Jurkat, Clone E6-1 (cell line): ENCODE results near the gene MTG1.
A peak's percentile ranks its signal among the peaks of the same experiment; 100 is the strongest.
"Not testable (repeated sequence)": the region's sequence is repeated elsewhere in the genome, so short reads cannot be mapped to it uniquely, and the experiment has no call there.

Source experiments
- DNase-seq: peaks from one replicate; pipeline ENCODE4 v3.0.0-alpha.2; 2011; ENCODE audit warnings: low read depth, low spot score
- H3K4me3 ChIP-seq: 2 replicates; pipeline ENCODE4 v1.5.1; 2011; ENCODE audit warnings: mild to moderate bottlenecking, low read length, control low read depth, moderate library complexity

MTG1 gene

DNA sequence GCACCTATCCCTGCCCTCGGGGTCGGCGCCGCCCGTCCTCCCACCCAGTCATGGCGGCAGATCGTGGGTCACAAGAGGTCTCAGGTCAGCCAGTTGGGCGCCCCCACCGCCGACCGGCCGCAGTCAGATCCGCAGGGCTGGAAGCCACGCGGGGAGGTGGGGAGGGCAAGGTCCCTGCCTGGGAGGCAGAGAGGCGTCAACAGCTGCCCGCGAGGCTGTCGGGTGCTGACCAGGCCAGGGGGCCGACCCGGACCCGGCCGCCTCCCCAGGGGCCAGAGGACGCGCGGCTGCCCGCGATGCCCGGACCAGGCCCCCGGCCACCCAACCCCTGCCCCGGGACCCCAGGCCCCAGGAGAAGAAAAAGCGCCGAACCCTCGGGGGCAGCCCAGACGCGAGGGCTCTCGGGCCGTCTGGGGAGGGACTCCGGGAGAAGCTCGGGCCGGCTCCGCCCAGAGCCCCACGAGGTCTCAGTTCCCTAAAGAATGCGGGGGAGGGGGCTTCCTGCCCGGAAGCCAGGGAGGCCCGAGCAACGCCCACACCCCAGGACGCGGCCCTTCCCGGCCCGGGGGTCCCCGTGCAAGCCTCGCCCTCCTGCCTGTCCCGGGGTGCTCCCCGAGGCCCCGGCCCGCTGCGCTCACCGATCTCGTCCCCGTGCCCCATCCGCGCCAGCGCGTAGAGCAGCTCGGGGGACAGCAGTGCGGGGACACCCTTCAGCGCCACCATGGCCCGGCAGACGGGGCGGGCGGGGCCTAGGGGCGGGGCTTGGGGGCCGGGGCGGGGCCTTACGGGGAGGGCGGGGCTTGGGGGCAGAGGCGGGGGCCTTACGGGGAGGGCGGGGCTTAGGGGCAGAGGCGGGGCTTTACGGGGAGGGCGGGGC, 36.4 kb upstream of the MTG1 start, which contains the start of gene FUOM:
FUOM (minus strand) TSS at position 735 of the 877 bp plus-strand sequence; CDS start at position 723, 12 bp downstream.
- DNase-seq = no peak

DNA sequence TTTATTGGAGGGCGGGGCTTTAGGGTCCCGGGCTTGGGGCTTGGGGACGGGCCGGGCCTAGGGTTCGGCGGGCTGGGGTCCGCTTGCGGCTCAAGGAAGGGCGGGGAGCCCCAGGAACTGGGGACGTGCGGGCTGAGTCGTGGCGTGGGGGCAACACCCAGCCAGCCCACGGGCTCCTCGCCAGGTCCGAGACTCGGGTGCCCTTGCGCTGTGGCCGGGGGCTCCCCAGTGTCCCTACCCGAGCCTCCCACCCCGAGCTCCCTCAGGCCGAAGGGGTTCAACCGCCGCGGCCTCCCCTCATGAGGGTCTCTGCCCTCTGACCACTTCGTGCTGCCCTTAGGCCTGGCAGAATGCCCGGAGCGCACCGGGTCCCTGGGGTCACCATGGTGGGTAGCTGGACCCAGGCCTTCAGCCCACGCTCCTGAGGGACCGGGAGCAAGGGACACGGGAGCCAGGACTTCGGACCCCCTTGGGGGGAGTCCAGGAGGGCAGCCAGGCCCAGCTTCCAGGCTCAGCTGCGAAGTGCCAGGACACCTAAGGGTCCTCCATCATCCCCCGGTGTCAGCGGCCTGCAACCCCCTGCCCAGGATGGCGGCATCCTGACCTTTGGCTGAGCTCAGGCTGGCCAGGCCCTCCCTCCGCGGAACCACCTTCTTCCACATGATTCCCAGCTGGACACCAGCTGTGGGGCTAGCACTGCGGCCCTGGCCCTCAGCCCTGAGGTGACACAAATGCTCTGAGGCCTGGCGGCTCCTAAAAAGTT, 35.6 kb upstream of the MTG1 start:
- DNase-seq = no peak
- H3K4me3 ChIP-seq = no peak overlapping the region

More for the DNA sequence above, 36.4 kb upstream of the MTG1 start, which contains the start of gene FUOM:
- peak within 1 kb of the TSS; percentile 58 for H3K4me3 ChIP-seq

DNA sequence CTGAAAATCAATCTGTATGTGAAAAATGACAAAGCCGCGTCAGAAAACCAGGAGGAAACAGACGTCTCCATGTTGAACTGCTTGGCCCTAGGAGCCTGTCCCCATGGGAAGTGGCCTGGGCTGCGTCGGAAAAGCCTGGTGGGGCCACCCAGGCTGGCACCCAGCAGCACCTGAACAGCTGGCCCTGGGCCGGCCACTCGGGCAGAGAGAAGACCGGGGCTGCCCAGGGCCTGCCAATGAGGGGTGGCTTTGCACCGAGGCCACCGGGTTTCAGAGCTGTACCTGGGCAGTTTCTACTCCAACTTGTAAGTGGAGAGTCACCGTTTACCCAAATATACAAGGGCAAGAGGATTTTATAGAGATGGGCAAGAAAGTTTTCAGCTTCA, 35.0 kb upstream of the MTG1 start:
- H3K4me3 ChIP-seq = no peak overlapping the region
- no peak for DNase-seq

DNA sequence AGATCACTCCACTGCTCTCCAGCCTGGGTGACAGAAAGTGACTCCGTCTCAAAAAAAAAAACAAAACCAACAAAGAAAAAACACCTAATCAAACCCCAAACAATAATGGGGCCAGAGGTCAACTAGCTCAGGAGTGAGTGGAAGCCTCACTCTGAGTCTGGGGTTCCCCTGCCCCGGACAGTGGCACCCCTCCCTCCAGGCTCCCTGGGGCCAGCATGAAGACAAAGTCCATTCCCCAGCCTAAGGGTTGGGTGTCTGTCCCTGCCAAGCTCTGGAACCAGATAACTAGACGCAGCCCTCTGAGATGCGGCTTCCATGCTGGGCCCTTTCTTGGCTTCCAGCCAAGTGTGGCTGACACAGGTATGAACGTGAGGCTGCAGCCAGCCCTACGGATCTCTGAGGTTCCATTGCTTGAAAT, 34.4 kb upstream of the MTG1 start:
- DNase-seq = no peak
- H3K4me3 ChIP-seq = no peak overlapping the region

DNA sequence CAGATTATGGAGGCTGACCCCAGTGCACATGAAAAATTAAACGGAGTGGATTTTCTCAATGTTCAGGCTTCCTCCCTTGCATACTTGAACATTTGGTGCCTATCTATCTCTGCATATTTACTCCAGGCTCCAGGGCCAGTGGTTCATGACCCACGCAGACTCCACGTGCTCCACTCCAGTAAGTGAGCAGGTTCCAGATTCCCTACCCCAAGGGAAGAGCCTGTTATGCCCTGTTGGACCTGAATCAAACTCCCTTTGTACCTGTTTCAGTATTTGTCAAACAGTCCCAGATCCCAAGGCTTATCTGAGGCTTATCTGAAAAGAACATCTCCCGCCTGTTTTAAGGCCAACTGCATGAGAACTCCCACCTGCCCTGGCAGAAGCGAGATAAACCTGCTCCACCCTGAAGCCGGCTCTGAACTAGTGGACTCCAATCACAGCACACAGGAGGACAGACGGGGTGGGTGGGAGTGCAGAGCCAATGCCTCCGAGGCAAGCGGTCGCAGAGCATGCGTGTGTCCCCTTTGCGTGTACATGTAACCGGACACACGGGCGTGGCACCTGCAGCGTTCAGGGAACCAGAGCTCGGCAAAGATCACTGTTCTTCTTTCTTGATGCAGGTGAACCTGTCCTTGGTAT, 33.9 kb upstream of the MTG1 start:
- H3K4me3 ChIP-seq = no peak overlapping the region
- DNase-seq = no peak

DNA sequence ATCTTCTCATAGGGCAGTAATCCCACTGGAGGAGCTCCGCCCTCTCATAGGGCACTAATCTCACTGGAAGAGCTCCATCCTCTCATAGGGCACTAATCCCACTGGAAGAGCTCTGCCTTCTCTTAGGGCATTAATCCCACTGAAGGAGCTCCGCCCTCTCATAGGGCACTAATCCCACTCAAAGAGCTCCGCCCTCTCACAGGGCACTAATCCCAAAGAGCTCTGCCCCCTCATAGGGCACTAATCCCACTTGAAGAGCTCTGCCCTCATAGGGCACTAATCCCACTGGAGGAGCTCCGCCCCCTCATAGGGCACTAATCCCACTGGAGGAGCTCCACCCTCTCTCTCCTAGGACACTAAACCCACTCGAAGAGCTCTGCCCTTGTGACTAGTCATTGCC, 32.7 kb upstream of the MTG1 start:
- DNase-seq = no peak
- no peak overlapping the region for H3K4me3 ChIP-seq

DNA sequence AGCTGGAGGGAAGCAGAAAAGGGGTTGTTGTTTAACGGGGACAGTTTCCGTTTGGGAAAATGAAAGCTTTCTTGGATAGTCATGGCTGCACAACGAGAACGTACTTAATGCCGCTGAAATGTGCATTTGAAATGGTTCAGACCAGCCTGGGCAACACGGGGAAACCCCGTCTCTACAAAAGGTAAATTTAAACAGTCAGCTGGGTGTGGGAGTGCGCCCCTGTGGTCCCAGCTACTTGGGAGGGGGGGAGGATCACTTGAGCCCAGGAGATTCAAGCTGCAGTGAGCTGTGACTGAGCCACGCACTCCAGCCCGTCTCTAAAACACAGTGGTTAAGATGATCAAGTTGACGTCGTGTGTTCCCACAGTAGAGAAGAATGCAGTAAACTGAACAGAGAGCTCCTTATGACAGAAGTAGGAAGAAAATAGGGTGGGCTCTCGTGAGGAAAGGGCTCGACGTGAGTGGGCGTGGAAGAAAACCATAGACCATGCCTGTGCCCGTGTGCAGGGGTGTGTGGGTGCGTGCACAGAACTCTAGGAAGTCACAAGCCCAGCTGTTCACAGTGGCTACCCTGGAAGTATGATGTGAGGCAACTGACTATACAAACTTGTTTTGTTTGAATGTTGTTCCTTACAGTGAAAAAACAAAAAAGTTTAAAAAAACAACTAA, 32.0 kb upstream of the MTG1 start:
- no peak for DNase-seq
- no peak overlapping the region for H3K4me3 ChIP-seq

DNA sequence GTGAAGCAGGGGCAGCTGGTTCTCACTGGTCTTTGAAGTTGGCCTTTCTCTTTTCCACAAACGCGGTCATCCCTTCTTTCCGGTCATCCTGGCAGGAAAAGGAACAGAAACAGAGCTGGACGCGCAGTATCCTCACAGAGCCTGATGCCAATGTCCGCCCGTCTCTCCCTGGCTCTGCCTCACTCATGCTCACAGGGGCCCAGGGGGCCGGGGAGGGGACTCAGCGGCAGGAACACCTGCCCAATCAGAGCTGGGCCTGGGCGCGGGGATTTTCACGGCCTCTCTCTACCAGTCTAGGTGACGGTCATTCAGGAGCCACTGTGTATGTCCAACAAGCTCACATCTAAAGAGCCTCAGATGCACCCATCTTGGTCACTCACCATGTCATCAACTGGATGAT, 31.1 kb upstream of the MTG1 start:
- no peak for DNase-seq
- no peak overlapping the region for H3K4me3 ChIP-seq

DNA sequence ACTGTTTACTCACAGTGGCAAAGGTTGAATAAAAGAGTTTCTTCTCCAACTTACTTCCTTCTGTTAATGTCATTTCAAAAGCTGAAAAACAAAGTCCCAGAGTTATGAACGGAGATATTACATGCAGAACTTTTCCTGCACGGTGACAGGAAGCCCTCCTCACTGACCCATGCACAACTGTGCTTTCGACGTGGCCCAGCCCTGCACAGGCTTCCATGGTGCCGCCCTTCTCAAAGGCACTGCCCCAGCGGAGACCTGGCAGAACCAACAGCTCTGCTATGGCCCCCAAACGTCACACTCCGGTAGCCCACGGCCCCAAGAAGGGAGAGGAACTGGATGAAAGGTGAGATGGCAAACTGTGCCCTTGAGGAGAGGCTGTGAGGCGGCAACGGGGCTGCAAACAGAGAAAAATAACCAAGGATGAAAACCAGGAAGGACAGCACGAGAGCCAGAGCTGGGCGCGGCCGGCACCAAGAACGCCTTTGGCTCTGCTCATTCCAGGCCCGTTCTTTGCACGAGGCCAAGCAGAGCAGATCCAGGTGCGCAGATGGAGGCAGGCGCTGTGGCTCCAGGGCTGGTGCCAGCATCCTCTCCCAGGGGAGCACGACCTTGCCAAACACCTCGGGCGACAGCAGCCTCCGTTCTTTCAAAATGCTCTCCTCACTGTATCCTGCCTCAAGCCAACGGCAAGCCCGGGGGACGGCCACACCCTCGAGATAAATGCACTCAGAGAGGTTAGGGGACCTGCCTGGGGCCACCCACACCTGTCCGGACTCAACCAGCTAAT, 29.1 kb upstream of the MTG1 start:
- no peak for DNase-seq
- no peak overlapping the region for H3K4me3 ChIP-seq

DNA sequence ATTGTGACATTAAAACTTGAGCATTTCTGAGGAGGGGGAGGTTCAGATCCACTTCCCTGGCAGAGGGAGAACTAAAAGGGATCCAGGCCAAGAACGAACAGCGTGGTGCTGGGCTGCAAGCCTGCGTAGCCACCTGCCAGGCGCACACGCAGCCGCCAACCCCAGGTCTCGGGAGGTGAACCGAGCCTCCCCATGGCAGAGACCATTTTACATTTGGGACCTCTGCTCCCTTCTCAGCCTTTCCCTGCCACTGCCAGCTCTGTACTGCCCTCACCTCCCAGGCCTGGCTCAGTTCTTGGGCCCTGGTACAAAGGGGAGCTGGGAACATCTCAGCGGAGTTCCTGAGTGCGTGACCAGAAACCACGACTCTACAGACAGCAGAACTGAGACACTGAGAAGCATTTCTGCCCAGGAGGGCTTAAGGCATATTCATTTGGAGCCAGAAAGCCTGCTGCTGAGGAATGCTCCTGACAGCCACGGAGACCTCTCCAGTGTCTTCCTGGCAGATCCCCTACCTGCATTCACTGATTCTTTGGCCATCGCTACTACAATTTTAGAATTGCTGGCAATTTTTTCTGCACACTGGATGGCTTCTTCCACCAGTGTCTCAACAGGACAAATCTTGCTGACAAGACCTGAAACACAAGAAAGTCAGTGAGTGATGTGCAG, 28.4 kb upstream of the MTG1 start:
- no peak overlapping the region for H3K4me3 ChIP-seq
- DNase-seq = no peak

DNA sequence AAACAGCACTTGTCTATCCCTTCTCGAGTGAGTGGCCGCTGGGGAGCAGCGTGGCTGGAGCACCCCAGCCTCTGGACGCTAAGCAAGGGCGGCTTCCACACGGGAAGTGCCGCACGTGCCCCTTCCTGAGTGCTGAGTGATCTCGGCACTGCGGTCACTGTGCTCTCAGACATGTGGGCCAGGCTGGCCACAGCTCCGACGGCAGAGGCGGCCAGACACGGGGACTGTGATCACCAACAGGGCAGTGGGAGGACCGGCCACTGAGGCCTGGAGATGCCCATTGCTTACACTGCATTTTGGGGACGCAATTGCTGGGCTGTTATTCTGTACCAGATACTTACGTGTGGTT, 27.9 kb upstream of the MTG1 start:
- no peak overlapping the region for H3K4me3 ChIP-seq
- DNase-seq = no peak

DNA sequence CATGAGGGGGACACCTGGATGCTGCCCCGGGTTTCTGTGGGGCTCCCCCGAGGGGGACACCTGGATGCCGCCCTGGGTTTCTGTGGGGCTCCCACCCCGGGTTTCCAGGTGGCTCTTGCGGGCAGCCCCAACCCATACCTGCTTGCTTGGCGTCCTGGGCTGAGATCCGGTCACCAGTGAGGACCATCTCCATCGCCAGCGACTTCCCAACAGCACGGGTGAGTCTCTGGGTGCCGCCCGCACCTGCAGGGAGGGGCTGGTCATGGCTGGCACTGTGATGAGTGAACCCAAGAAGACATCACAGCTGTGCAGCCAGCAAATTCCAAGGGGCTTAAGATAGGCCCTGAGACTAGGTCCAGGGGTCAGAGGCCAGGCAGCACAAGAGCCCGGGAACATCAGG, 27.2 kb upstream of the MTG1 start:
- no peak for DNase-seq
- H3K4me3 ChIP-seq = no peak overlapping the region

DNA sequence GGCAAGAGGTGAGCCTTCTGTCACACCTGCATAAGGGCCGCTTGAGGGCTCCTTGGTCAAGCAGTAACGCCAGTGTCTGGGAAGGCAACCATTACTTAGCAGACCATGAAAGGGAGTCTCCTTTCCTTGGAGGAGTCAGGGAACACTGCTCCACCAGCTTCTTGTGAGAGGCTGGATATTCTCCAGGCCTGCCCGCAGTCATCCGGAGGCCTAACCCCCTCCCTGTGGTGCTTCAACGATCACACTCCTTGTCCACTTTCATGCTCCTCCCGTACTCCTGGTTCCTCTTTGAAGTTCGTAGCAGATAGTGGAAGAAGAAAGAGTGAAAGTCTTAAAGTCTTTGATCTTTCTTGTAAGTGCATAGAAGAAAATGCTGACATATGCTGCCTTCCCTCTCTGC, 26.5 kb upstream of the MTG1 start:
- DNase-seq, H3K4me3 ChIP-seq: not testable (repeated sequence)

DNA sequence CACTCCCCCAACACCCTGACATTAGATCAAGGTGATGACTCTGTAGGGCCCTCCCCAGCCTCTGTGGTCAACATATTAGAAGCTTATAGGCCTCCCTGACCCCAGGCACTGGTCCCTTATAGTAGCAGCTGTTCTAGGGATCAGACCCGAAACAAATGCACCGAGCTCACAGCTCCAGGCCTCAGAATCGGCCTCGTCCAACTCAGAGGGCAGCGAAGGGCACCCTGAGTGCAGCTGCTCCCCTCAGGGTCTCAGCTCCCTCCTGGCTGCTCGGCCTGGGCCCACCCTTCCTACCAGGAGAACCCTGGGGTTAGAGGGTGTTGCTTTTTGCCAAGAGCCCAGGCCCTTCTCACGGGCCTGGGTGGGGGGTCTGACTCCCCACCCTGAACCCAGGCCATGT, 25.8 kb upstream of the MTG1 start:
- DNase-seq = no peak
- H3K4me3 ChIP-seq = no peak overlapping the region

DNA sequence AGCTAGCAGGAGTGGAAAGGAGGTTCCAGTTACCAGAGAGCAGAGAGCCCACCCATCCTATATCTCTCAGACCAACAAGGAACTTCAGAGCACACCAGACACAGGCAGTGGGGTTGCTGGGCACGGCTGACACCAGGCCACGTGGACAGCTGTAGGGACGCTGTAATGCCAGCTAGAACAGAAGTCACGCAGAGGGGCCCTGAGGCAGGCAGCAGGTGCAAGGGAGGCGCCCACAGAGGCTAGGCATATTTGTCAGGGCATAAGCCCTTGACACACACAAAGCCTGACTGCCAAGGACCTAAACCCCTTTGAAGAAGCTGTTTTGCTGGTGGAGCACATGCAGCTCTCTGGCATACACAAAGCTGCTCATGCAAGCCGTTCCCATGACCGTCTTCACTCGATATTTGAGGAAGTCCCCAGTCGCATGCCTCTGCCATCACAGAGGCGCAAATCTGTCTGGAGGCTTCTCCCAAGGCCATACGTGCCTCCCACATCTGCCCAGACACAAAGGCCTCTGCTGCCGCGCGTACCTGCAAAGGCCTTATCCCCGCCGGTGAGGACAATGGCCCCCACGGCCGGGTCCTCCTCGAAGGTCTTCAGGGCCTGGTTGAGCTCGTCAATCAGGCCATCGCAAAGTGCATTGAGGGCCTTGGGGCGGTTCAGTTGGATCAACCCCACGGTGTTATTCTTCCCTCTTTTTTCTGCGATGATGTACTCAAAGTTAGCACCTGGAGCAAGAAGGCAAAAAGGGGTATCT, 23.7 kb upstream of the MTG1 start:
- H3K4me3 ChIP-seq = no peak overlapping the region
- no peak for DNase-seq

DNA sequence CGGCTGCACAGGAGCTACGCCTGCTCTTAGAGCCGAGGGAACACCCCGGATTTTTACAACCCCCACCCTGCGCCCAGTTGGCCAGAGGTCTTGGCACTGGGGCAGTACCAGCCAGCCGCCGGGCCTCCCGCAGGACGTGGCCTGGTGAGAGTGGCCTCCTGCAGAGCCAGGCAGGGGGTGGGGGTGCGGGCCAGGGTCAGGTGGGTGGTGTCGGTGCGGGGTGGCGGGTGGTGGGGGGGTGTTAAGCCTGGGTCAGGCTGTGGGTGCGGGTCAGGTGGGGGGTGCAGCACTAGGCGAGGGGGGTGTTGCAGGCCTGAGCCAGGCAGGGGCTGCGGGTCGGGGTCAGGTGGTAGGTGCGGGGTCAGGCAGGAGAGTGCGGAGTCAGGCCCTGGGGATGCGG, 21.4 kb upstream of the MTG1 start:
- no peak for DNase-seq
- H3K4me3 ChIP-seq = peak overlapping the region; percentile 68
